ENCODE measurements around the gene NSD2.

GRCh38 chr4:1961563-1961962, 90.4 kb downstream of the NSD2 start:
- TF ChIP-seq, protein P1, sequence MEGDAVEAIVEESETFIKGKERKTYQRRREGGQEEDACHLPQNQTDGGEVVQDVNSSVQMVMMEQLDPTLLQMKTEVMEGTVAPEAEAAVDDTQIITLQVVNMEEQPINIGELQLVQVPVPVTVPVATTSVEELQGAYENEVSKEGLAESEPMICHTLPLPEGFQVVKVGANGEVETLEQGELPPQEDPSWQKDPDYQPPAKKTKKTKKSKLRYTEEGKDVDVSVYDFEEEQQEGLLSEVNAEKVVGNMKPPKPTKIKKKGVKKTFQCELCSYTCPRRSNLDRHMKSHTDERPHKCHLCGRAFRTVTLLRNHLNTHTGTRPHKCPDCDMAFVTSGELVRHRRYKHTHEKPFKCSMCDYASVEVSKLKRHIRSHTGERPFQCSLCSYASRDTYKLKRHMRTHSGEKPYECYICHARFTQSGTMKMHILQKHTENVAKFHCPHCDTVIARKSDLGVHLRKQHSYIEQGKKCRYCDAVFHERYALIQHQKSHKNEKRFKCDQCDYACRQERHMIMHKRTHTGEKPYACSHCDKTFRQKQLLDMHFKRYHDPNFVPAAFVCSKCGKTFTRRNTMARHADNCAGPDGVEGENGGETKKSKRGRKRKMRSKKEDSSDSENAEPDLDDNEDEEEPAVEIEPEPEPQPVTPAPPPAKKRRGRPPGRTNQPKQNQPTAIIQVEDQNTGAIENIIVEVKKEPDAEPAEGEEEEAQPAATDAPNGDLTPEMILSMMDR (IDR thresholded peaks at IDR 0.05; ENCODE audit: insufficient read depth, low read length, poor library complexity, severe bottlenecking): no peak
- no peak for TF ChIP-seq EZH2phosphoT487 (conservative IDR thresholded peaks at IDR 0.05; ENCODE audit: low read length)

Measured in SU-DHL-6 (cell line).